ENCODE data around the gene TXNDC5. TPM values are rescaled to one million over a fixed set of nuclear protein-coding genes. Genes with fewer than 3 reads are reported as not detected.

TXNDC5 gene
- polyA plus RNA-seq, 1 donor from 2014 or later = 37.7 TPM

GRCh38 chr6:7868926-7869325 lies 41.7 kb downstream of the TXNDC5 start:
- no peak overlapping the region for H3K4me3 ChIP-seq (ENCODE audit: low read length)
- H3K4me2 ChIP-seq (ENCODE audit: low read length) = no peak overlapping the region
- no peak overlapping the region for H3K27ac ChIP-seq (ENCODE audit: low read length)
- H3K9me2 ChIP-seq (ENCODE audit: insufficient read depth, low read length) = no peaks in the 10 kb centered on the region
- H3K9me3 ChIP-seq (ENCODE audit: low read length) = no peaks in the 10 kb centered on the region
- H3F3A ChIP-seq (ENCODE audit: insufficient read depth, low read length, poor library complexity, severe bottlenecking) = no peaks in the 10 kb centered on the region
- TF ChIP-seq POLR2AphosphoS5 (IDR thresholded peaks at IDR 0.05) (no peak), TAF1 (IDR thresholded peaks at IDR 0.05; ENCODE audit: low read depth) (no peak), CTCF (IDR thresholded peaks at IDR 0.05; ENCODE audit: poor library complexity, severe bottlenecking) (no peak), REST (IDR thresholded peaks at IDR 0.05; ENCODE audit: borderline replicate concordance) (no peak), EP300 (conservative IDR thresholded peaks at IDR 0.05; ENCODE audit: poor library complexity, severe bottlenecking) (no peak), MXI1 (conservative IDR thresholded peaks at IDR 0.05; ENCODE audit: poor library complexity, severe bottlenecking) (no peak), RAD21 (conservative IDR thresholded peaks at IDR 0.05) (no peak), EZH2 (IDR thresholded peaks at IDR 0.05; ENCODE audit: borderline replicate concordance, insufficient read depth, low read length, poor library complexity, severe bottlenecking) (no peak), SMC3 (conservative IDR thresholded peaks at IDR 0.05; ENCODE audit: poor library complexity) (no peak)
- no peaks in the 10 kb centered on the region for H3K79me2 ChIP-seq (replicated peaks; ENCODE audit: insufficient read depth, low read length)
- H4K20me1 ChIP-seq (ENCODE audit: insufficient read depth) = no peaks in the 10 kb centered on the region
- H3K27me3 ChIP-seq (ENCODE audit: insufficient read depth, low read depth, low read length) = no peaks in the 10 kb centered on the region
- no peaks in the 10 kb centered on the region for H3K36me3 ChIP-seq (ENCODE audit: insufficient read depth, low read length)
- no peak overlapping the region for H3K9ac ChIP-seq (ENCODE audit: low read length)
- no peak overlapping the region for H2AFZ ChIP-seq (ENCODE audit: low read depth, low read length)

- no peaks in the 10 kb centered on the region for H4K20me1 ChIP-seq (ENCODE audit: insufficient read depth)
- H3K4me3 ChIP-seq (ENCODE audit: low read length) = no peak overlapping the region
- no peak overlapping the region for H3K4me2 ChIP-seq (ENCODE audit: low read length)
- no peaks in the 10 kb centered on the region for H3F3A ChIP-seq (ENCODE audit: insufficient read depth, low read length, poor library complexity, severe bottlenecking)
- no peaks in the 10 kb centered on the region for H3K9me3 ChIP-seq (ENCODE audit: low read length)
- no peaks in the 10 kb centered on the region for H3K9me2 ChIP-seq (ENCODE audit: insufficient read depth, low read length)
- H3K36me3 ChIP-seq (ENCODE audit: insufficient read depth, low read length) = no peaks in the 10 kb centered on the region
- no peaks in the 10 kb centered on the region for H3K79me2 ChIP-seq (replicated peaks; ENCODE audit: insufficient read depth, low read length)
- H3K27me3 ChIP-seq (ENCODE audit: insufficient read depth, low read depth, low read length) = no peaks in the 10 kb centered on the region
- H3K9ac ChIP-seq (ENCODE audit: low read length) = no peak overlapping the region
- no peak overlapping the region for H3K27ac ChIP-seq (ENCODE audit: low read length)
- TF ChIP-seq EZH2 (IDR thresholded peaks at IDR 0.05; ENCODE audit: borderline replicate concordance, insufficient read depth, low read length, poor library complexity, severe bottlenecking) (no peak), EP300 (conservative IDR thresholded peaks at IDR 0.05; ENCODE audit: poor library complexity, severe bottlenecking) (no peak), MXI1 (conservative IDR thresholded peaks at IDR 0.05; ENCODE audit: poor library complexity, severe bottlenecking) (no peak), REST (IDR thresholded peaks at IDR 0.05; ENCODE audit: borderline replicate concordance) (no peak), CTCF (IDR thresholded peaks at IDR 0.05; ENCODE audit: poor library complexity, severe bottlenecking) (no peak), RAD21 (conservative IDR thresholded peaks at IDR 0.05) (no peak), TAF1 (IDR thresholded peaks at IDR 0.05; ENCODE audit: low read depth) (no peak), SMC3 (conservative IDR thresholded peaks at IDR 0.05; ENCODE audit: poor library complexity) (no peak), POLR2AphosphoS5 (IDR thresholded peaks at IDR 0.05) (no peak)
- no peak overlapping the region for H2AFZ ChIP-seq (ENCODE audit: low read depth, low read length)
Observed at GRCh38 chr6:7866526-7866925, 44.1 kb downstream of the TXNDC5 start.

All from neural cell (in vitro differentiated cells).